HCT116 (cell line): ENCODE results near the gene CPA2. TPM values are rescaled to one million over a fixed set of nuclear protein-coding genes. Genes with fewer than 3 reads are reported as not detected.

Experiments used
- ATAC-seq: fragments of 200-7000 bp; cut with Tn5 transposase; 2 replicates; pipeline ENCODE4 v1.9.1; 2020; ENCODE audit warnings: mild to moderate bottlenecking, moderate library complexity
- BruUV-seq: library from RNA; stranded (reverse); fragments of 400-500 nt; replicated peaks from 2 replicates; lab custom pipeline; 2021; lab: Mats Ljungman, UMichigan
- CTCF ChIA-PET: fragments of 300-600 bp; sonication (Branson Sonifier 250); formaldehyde crosslinking; loops from one replicate; lab custom pipeline; 2021; ENCODE audit warnings: antibody characterized with exemption; lab: Charles Lee
- POLR2A ChIA-PET: fragments of 300-600, 350-600 bp; sonication (Branson Sonifier 250); formaldehyde crosslinking; loops from one replicate; lab custom pipeline; 2021; ENCODE audit warnings: antibody characterized with exemption; lab: Charles Lee
- RAD21 ChIA-PET, 2 experiments: fragments of 300-600 bp; sonication (Branson Sonifier 250); formaldehyde crosslinking; loops; one replicate each; lab custom pipeline; 2023; ENCODE audit warnings: low total read pairs in 2 of 2; ENCODE audit not compliant: uncharacterized antibody in 2 of 2, unreplicated experiment in 2 of 2, low non-redundant PET in 1 of 2; lab: Charles Lee
- DNase-seq: peaks from one replicate; pipeline ENCODE4 v3.0.0-alpha.2; 2010; ENCODE audit warnings: low read depth, low spot score
- H2AFZ ChIP-seq: fragments of 200-600 bp; shearing (Covaris generic), sonication (generic); 2 replicates; pipeline ENCODE4 v1.6.1; 2017; ENCODE audit warnings: low read depth, mixed run types, mixed read lengths, antibody characterized with exemption, low read length; ENCODE audit not compliant: poor library complexity, severe bottlenecking
- H3K27ac ChIP-seq: 2 replicates; pipeline ENCODE4 v1.5.1; 2012; ENCODE audit warnings: low read depth, low read length
- H3K27me3 ChIP-seq: fragments of 200-600 bp; sonication (generic); 2 replicates; pipeline ENCODE4 v1.6.1; 2016; ENCODE audit warnings: mixed run types, low read length, mixed read lengths; ENCODE audit not compliant: insufficient read depth
- H3K36me3 ChIP-seq, 2 experiments: fragments of 200-500 bp in 1 of 2; fragments of 200-600 bp in 1 of 2; sonication (Bioruptor generic) in 1 of 2; sonication (generic) in 1 of 2; 2 replicates each; pipeline versions ENCODE4 v1.5.1 to v1.6.1; 2014 to 2016; ENCODE audit warnings: low read length in 2 of 2, inconsistent platforms in 1 of 2, mixed read lengths in 1 of 2, mixed run types in 1 of 2; ENCODE audit not compliant: insufficient read depth in 2 of 2, control insufficient read depth in 1 of 2
- H3K4me1 ChIP-seq, 2 experiments: fragments of 200-600 bp in 1 of 2; sonication (generic) in 1 of 2; 2 replicates each; pipeline versions ENCODE4 v1.5.1 to v1.6.1; 2012 to 2017; ENCODE audit warnings: low read length in 2 of 2, inconsistent platforms in 1 of 2, mild to moderate bottlenecking in 1 of 2, mixed read lengths in 1 of 2, mixed run types in 1 of 2, moderate library complexity in 1 of 2; ENCODE audit not compliant: insufficient read depth in 2 of 2, control insufficient read depth in 1 of 2
- H3K4me2 ChIP-seq: fragments of 200-600 bp; sonication (generic); 2 replicates; pipeline ENCODE4 v1.6.1; 2017; ENCODE audit warnings: mixed run types, low read length, mixed read lengths
- H3K4me3 ChIP-seq, 2 experiments: fragments of 200-600 bp in 1 of 2; sonication (generic) in 1 of 2; replicated peaks in 1 of 2; 2 replicates each; pipeline ENCODE4 v1.5.1; 2011 to 2016; ENCODE audit warnings: low read length in 2 of 2, control low read depth in 1 of 2, low read depth in 1 of 2, mild to moderate bottlenecking in 1 of 2, mixed read lengths in 1 of 2, mixed run types in 1 of 2
- H3K79me2 ChIP-seq: fragments of 200-600 bp; sonication (generic); 2 replicates; pipeline ENCODE4 v1.6.1; 2017; ENCODE audit warnings: mild to moderate bottlenecking, mixed run types, low read length, moderate library complexity, mixed read lengths; ENCODE audit not compliant: insufficient read depth
- H3K9ac ChIP-seq: fragments of 200-600 bp; sonication (generic); 2 replicates; pipeline ENCODE4 v1.6.1; 2016; ENCODE audit warnings: low read length, mixed read lengths
- H3K9me2 ChIP-seq: fragments of 200-600 bp; sonication (generic), shearing (Covaris generic); 2 replicates; pipeline ENCODE4 v1.6.1; 2017; ENCODE audit warnings: mixed run types, mild to moderate bottlenecking, moderate library complexity; ENCODE audit not compliant: insufficient read depth
- H3K9me3 ChIP-seq, 2 experiments: fragments of 200-500 bp in 1 of 2; fragments of 200-600 bp in 1 of 2; sonication (Bioruptor generic) in 1 of 2; sonication (generic) in 1 of 2; 2 replicates each; pipeline ENCODE4 v1.6.1; 2014 to 2017; ENCODE audit warnings: low read length in 2 of 2, mixed read lengths in 2 of 2, inconsistent platforms in 1 of 2, low read depth in 1 of 2, mild to moderate bottlenecking in 1 of 2, mixed run types in 1 of 2, moderate library complexity in 1 of 2; ENCODE audit not compliant: control insufficient read depth in 1 of 2, insufficient read depth in 1 of 2
- H4K20me1 ChIP-seq: fragments of 200-600 bp; sonication (generic), shearing (Covaris generic); 2 replicates; pipeline ENCODE4 v1.6.1; 2017; ENCODE audit warnings: mixed run types, mild to moderate bottlenecking, moderate library complexity; ENCODE audit not compliant: insufficient read depth
- CBX3 ChIP-seq: IDR thresholded peaks from 2 replicates; pipeline ENCODE4 v1.6.1; 2012; ENCODE audit warnings: low read depth
- EGR1 ChIP-seq: IDR thresholded peaks from 2 replicates; pipeline ENCODE4 v1.6.1; 2012; ENCODE audit warnings: low read depth
- EZH2 ChIP-seq: fragments of 200-600 bp; sonication (generic); IDR thresholded peaks from 2 replicates; pipeline ENCODE4 v1.6.1; 2017; ENCODE audit warnings: antibody characterized with exemption, mixed run types
- MAX ChIP-seq: IDR thresholded peaks from 2 replicates; pipeline ENCODE4 v1.6.1; 2012
- POLR2A ChIP-seq: IDR thresholded peaks from 2 replicates; pipeline ENCODE4 v1.7.0; 2011; ENCODE audit warnings: borderline replicate concordance; ENCODE audit not compliant: insufficient read depth, insufficient read length; ENCODE audit errors: extremely low read depth
- POLR2AphosphoS5 ChIP-seq: IDR thresholded peaks from 2 replicates; pipeline ENCODE4 v1.6.1; 2011; ENCODE audit warnings: mild to moderate bottlenecking, low read depth, low read length, moderate library complexity
- RAD21 ChIP-seq: IDR thresholded peaks from 2 replicates; pipeline ENCODE4 v1.6.1; 2012; ENCODE audit warnings: low read depth, mild to moderate bottlenecking
- SIN3A ChIP-seq: IDR thresholded peaks from 2 replicates; pipeline ENCODE4 v1.6.1; 2012; ENCODE audit warnings: low read depth
- SP1 ChIP-seq: IDR thresholded peaks from 2 replicates; pipeline ENCODE4 v1.6.1; 2012; ENCODE audit warnings: low read depth
- SRF ChIP-seq: IDR thresholded peaks from 2 replicates; pipeline ENCODE4 v1.6.1; 2012; ENCODE audit warnings: low read depth
- TCF7L2 ChIP-seq: IDR thresholded peaks from 2 replicates; pipeline ENCODE4 v1.7.0; 2011; ENCODE audit warnings: borderline replicate concordance, inconsistent platforms; ENCODE audit not compliant: insufficient read depth, insufficient read length; ENCODE audit errors: extremely low read depth
- YY1 ChIP-seq: IDR thresholded peaks from 2 replicates; pipeline ENCODE4 v1.6.1; 2011; ENCODE audit warnings: low read length, low read depth, moderate library complexity, mild to moderate bottlenecking; ENCODE audit not compliant: insufficient replicate concordance; ENCODE audit errors: extremely low read depth
- ZFX ChIP-seq: fragments of 450-650 bp; IDR thresholded peaks from 2 replicates; pipeline ENCODE4 v1.6.1; 2017
- ZNF274 ChIP-seq: fragments of 200-500 bp; sonication (Bioruptor generic); IDR thresholded peaks from 2 replicates; pipeline ENCODE4 v1.6.1; 2014; ENCODE audit warnings: mild to moderate bottlenecking, low read depth, low read length, inconsistent platforms
- intact Hi-C: fragments of 100-400 bp; cut with micrococcal nuclease; formaldehyde crosslinking; loops from 2 replicates; pipeline ENCODE4 v1.10.0; 2022
- total RNA-seq: library from RNA; stranded (reverse); gene quantifications from one replicate; pipeline ENCODE4 v1.2.1, GENCODE V29; 2021; ENCODE audit not compliant: unreplicated experiment
- TF ChIP-seq, protein P1 (sequence below): IDR thresholded peaks from 2 replicates; pipeline ENCODE4 v1.6.1; 2012; ENCODE audit warnings: low read depth
- TF ChIP-seq, protein P2 (sequence below): IDR thresholded peaks from 2 replicates; pipeline ENCODE4 v1.6.1; 2011; ENCODE audit warnings: mild to moderate bottlenecking, low read length, moderate library complexity; ENCODE audit not compliant: insufficient replicate concordance; ENCODE audit errors: extremely low read depth

CPA2 gene
- total RNA-seq, 1 experiment from 2014 or later: 1.5 TPM

GRCh38 chr7:130278860-130279259, 12.2 kb downstream of the CPA2 start:
- no peak for DNase-seq
- Histone ChIP-seq H3K4me3 (no peak overlapping the region), H3K79me2 (no peaks in the 10 kb centered on the region), H2AFZ (peak overlapping the region; percentile 95), H3K27ac (no peak overlapping the region), H3K36me3 (no peaks in the 10 kb centered on the region), H3K9me2 (no peaks in the 10 kb centered on the region), H3K4me2 (no peak overlapping the region), H3K27me3 (no peaks in the 10 kb centered on the region), H3K4me1 (peaks cover 0 to 7% of the 10 kb centered on the region in 2 experiments; a peak in 1 of 4 replicates), H4K20me1 (no peaks in the 10 kb centered on the region), H3K9me3 (no peaks in the 10 kb centered on the region), H3K9ac (no peak overlapping the region)
- no peak for ATAC-seq
- no TSS peak for BruUV-seq
- TF ChIP-seq RAD21: no peak
- TF ChIP-seq EZH2: no peak
- TF ChIP-seq YY1: no peak
- no peak for TF ChIP-seq SP1
- TF ChIP-seq, protein P1, sequence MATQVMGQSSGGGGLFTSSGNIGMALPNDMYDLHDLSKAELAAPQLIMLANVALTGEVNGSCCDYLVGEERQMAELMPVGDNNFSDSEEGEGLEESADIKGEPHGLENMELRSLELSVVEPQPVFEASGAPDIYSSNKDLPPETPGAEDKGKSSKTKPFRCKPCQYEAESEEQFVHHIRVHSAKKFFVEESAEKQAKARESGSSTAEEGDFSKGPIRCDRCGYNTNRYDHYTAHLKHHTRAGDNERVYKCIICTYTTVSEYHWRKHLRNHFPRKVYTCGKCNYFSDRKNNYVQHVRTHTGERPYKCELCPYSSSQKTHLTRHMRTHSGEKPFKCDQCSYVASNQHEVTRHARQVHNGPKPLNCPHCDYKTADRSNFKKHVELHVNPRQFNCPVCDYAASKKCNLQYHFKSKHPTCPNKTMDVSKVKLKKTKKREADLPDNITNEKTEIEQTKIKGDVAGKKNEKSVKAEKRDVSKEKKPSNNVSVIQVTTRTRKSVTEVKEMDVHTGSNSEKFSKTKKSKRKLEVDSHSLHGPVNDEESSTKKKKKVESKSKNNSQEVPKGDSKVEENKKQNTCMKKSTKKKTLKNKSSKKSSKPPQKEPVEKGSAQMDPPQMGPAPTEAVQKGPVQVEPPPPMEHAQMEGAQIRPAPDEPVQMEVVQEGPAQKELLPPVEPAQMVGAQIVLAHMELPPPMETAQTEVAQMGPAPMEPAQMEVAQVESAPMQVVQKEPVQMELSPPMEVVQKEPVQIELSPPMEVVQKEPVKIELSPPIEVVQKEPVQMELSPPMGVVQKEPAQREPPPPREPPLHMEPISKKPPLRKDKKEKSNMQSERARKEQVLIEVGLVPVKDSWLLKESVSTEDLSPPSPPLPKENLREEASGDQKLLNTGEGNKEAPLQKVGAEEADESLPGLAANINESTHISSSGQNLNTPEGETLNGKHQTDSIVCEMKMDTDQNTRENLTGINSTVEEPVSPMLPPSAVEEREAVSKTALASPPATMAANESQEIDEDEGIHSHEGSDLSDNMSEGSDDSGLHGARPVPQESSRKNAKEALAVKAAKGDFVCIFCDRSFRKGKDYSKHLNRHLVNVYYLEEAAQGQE: no peak
- TF ChIP-seq, protein P2, sequence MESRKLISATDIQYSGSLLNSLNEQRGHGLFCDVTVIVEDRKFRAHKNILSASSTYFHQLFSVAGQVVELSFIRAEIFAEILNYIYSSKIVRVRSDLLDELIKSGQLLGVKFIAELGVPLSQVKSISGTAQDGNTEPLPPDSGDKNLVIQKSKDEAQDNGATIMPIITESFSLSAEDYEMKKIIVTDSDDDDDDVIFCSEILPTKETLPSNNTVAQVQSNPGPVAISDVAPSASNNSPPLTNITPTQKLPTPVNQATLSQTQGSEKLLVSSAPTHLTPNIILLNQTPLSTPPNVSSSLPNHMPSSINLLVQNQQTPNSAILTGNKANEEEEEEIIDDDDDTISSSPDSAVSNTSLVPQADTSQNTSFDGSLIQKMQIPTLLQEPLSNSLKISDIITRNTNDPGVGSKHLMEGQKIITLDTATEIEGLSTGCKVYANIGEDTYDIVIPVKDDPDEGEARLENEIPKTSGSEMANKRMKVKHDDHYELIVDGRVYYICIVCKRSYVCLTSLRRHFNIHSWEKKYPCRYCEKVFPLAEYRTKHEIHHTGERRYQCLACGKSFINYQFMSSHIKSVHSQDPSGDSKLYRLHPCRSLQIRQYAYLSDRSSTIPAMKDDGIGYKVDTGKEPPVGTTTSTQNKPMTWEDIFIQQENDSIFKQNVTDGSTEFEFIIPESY: no peak
- no peak for TF ChIP-seq CBX3
- no peak for TF ChIP-seq MAX
- TF ChIP-seq POLR2AphosphoS5: no peak
- no peak for TF ChIP-seq EGR1
- TF ChIP-seq TCF7L2: no peak
- TF ChIP-seq ZNF274: no peak
- no peak for TF ChIP-seq SIN3A
- no peak for TF ChIP-seq ZFX
- no peak for TF ChIP-seq SRF
- no peak for TF ChIP-seq POLR2A
- intact Hi-C loops: loop anchor here (10.0 kb wide), 1 partner anchor 206 kb away; no protein-coding TSS in a partner anchor
- CTCF ChIA-PET: interaction anchor here (0.8 to 1.4 kb wide), 2 partner anchors 8 to 479 kb away, joined by 3 to 7 read pairs; no protein-coding TSS in a partner anchor
- RAD21 ChIA-PET: no interaction called here
- POLR2A ChIA-PET: interaction anchor here (0.5 kb wide), 1 partner anchor 11 kb away, joined by 3 read pairs; no protein-coding TSS in a partner anchor
